ENCODE measurements around the gene PRDM16.

DNA sequence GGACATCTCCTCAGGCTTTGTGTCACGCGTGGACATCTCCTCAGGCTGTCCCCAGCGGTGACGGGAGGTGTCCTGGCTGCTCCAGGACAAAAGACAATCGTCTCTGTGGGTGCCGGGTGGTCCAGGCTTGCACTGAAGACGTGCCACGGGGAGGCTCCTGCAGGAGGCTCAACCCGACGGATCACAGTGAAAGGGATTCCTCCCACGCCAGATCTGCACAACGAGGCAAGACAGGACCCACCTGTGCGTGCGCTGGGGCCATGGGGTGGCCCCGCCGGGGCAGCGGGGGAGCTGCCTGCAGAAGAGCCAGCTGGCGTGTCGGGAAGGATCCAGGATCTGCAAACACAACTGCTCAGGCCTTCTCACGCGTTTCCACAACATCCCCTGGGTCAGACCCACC, 366.7 kb downstream of the PRDM16 start:
- TF ChIP-seq POLR2A (IDR thresholded peaks at IDR 0.05): no peak
- TF ChIP-seq, protein P1, sequence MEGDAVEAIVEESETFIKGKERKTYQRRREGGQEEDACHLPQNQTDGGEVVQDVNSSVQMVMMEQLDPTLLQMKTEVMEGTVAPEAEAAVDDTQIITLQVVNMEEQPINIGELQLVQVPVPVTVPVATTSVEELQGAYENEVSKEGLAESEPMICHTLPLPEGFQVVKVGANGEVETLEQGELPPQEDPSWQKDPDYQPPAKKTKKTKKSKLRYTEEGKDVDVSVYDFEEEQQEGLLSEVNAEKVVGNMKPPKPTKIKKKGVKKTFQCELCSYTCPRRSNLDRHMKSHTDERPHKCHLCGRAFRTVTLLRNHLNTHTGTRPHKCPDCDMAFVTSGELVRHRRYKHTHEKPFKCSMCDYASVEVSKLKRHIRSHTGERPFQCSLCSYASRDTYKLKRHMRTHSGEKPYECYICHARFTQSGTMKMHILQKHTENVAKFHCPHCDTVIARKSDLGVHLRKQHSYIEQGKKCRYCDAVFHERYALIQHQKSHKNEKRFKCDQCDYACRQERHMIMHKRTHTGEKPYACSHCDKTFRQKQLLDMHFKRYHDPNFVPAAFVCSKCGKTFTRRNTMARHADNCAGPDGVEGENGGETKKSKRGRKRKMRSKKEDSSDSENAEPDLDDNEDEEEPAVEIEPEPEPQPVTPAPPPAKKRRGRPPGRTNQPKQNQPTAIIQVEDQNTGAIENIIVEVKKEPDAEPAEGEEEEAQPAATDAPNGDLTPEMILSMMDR (IDR thresholded peaks at IDR 0.05): no peak
- TF ChIP-seq EP300 (IDR thresholded peaks at IDR 0.05; ENCODE audit: low read depth): no peak
- TF ChIP-seq POLR2AphosphoS5 (IDR thresholded peaks at IDR 0.05): no peak
